Activated naive CD8-positive, alpha-beta T cell (primary cell): Measurements from ENCODE around the gene USP17L10.
"Not testable (repeated sequence)": the region's sequence is repeated elsewhere in the genome, so short reads cannot be mapped to it uniquely, and the experiment has no call there.

ENCODE experiments used
- H3K27ac Mint-ChIP-seq: one replicate; pipeline ENCODE4 v1.8.0; 2021; ENCODE audit warnings: mixed read lengths
- H3K27me3 Mint-ChIP-seq: one replicate; pipeline ENCODE4 v1.8.0; 2021; ENCODE audit warnings: mixed read lengths
- H3K36me3 Mint-ChIP-seq: one replicate; pipeline ENCODE4 v1.8.0; 2021; ENCODE audit warnings: mixed read lengths
- H3K4me1 Mint-ChIP-seq: one replicate; pipeline ENCODE4 v1.8.0; 2021; ENCODE audit warnings: low read depth, mixed read lengths
- H3K4me3 Mint-ChIP-seq: one replicate; pipeline ENCODE4 v1.8.0; 2021; ENCODE audit warnings: mild to moderate bottlenecking, mixed read lengths
- H3K9me3 Mint-ChIP-seq: one replicate; pipeline ENCODE4 v1.8.0; 2021; ENCODE audit warnings: low read depth, mixed read lengths

USP17L10 gene

DNA sequence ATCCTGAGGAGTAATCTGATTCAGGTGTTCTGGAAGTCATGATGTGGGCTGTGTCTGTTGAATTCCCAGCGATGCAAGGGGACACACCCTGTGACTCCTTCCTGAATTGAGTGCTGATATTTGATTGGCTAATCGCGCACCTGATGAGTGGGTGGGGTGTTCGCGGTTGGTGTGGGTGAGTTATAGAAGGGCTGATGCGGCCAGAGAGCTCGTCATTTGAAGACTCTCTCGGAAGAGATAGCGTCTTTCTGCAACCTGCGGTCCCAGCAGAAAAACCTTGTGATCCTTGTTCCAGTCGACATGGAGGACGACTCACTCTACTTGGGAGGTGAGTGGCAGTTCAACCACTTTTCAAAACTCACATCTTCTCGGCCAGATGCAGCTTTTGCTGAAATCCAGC, at the start of gene USP17L10:
USP17L10 (plus strand) TSS at position 301 of the 400 bp plus-strand sequence; CDS start at position 301, 0 bp downstream.
- not testable (repeated sequence) for H3K4me3 Mint-ChIP-seq, H3K27ac Mint-ChIP-seq, H3K9me3 Mint-ChIP-seq, H3K4me1 Mint-ChIP-seq, H3K27me3 Mint-ChIP-seq, H3K36me3 Mint-ChIP-seq

- not testable (repeated sequence) for H3K27me3 Mint-ChIP-seq, H3K9me3 Mint-ChIP-seq
These were observed 44.5 kb upstream of the USP17L10 start for GRCh38 chr4:9165990-9166389.

DNA sequence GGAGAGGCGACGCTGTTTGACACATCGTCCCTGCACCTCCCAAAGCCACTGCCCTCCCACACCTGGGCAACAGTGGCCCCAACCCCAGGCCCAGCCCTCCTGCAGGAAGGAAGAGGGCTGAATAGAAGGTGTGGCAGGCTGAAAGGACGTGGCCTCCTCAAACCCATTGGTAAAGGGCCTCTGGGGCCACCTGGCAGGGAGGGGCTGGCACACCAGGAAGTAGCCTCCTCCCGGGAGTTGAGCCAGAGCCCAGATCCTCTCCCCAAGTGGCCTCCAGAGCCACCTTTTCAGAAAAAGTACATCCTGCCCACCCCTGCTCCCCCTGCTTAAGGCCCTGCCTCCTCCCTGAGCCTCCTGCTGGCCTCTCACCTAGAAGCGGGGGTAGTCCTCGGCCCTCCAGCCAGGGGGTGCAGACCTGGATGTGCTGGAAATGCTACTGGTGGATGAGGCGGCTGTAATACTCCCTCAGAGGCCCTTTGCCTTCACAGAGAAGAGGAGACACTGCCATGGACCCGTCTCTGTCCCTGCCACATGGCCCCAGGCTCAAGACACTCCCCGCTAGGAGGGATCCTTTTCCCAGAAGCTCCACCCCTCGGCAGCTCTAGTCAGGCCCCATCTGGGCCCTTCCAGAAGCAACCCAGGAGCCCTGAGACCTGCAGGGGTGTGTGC, 40.5 kb upstream of the USP17L10 start, which contains the start of gene FAM90A26:
FAM90A26 (plus strand) TSS at position 619 of the 669 bp plus-strand sequence. CDS start 2,764 bp downstream, outside the sequence.
- not testable (repeated sequence) for H3K4me1 Mint-ChIP-seq, H3K27ac Mint-ChIP-seq

More at GRCh38 chr4:9165990-9166389, 44.5 kb upstream of the USP17L10 start:
- not testable (repeated sequence) for H3K4me3 Mint-ChIP-seq, H3K27ac Mint-ChIP-seq, H3K36me3 Mint-ChIP-seq, H3K4me1 Mint-ChIP-seq

GRCh38 chr4:9214701-9215100, 4.2 kb downstream of the USP17L10 start:
- H3K36me3 Mint-ChIP-seq, H3K4me1 Mint-ChIP-seq, H3K4me3 Mint-ChIP-seq, H3K27me3 Mint-ChIP-seq, H3K27ac Mint-ChIP-seq, H3K9me3 Mint-ChIP-seq: not testable (repeated sequence)

More for the DNA sequence above, 40.5 kb upstream of the USP17L10 start, which contains the start of gene FAM90A26:
- not testable (repeated sequence) for H3K9me3 Mint-ChIP-seq, H3K4me3 Mint-ChIP-seq, H3K36me3 Mint-ChIP-seq, H3K27me3 Mint-ChIP-seq

DNA sequence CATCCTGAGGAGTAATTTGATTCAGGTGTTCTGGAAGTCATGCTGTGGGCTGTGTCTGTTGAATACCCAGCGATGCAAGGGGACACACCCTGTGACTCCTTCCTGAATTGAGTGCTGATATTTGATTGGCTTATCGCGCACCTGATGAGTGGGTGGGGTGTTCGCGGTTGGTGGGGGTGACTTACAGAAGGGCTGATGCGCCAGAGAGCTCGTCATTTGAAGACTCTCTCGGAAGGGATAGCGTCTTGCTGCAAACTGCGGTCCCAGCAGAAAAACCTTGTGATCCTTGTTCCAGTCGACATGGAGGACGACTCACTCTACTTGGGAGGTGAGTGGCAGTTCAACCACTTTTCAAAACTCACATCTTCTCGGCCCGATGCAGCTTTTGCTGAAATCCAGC, 4.6 kb downstream of the USP17L10 start, which contains the start of gene USP17L11:
USP17L11 (plus strand) TSS at position 301 of the 400 bp plus-strand sequence; CDS start at position 301, 0 bp downstream.
- not testable (repeated sequence) for H3K4me1 Mint-ChIP-seq, H3K4me3 Mint-ChIP-seq, H3K9me3 Mint-ChIP-seq, H3K27ac Mint-ChIP-seq, H3K36me3 Mint-ChIP-seq, H3K27me3 Mint-ChIP-seq

GRCh38 chr4:9219852-9220251, 9.4 kb downstream of the USP17L10 start, which contains the start of gene USP17L12:
USP17L12 (plus strand) TSS chr4:9220152; CDS start chr4:9220152, 0 bp downstream.
- H3K4me1 Mint-ChIP-seq, H3K4me3 Mint-ChIP-seq, H3K9me3 Mint-ChIP-seq, H3K27ac Mint-ChIP-seq, H3K27me3 Mint-ChIP-seq, H3K36me3 Mint-ChIP-seq: not testable (repeated sequence)

DNA sequence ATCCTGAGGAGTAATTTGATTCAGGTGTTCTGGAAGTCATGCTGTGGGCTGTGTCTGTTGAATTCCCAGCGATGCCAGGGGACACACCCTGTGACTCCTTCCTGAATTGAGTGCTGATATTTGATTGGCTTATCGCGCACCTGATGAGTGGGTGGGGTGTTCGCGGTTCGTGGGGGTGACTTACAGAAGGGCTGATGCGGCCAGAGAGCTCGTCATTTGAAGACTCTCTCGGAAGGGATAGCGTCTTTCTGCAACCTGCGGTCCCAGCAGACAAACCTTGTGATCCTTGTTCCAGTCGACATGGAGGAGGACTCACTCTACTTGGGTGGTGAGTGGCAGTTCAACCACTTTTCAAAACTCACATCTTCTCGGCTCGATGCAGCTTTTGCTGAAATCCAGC, 14.1 kb downstream of the USP17L10 start, which contains the start of gene USP17L13:
USP17L13 (plus strand) TSS at position 301 of the 400 bp plus-strand sequence; CDS start at position 301, 0 bp downstream.
- H3K27me3 Mint-ChIP-seq, H3K4me1 Mint-ChIP-seq, H3K27ac Mint-ChIP-seq, H3K36me3 Mint-ChIP-seq, H3K9me3 Mint-ChIP-seq, H3K4me3 Mint-ChIP-seq: not testable (repeated sequence)

- H3K36me3 Mint-ChIP-seq, H3K4me3 Mint-ChIP-seq, H3K27me3 Mint-ChIP-seq, H3K9me3 Mint-ChIP-seq, H3K4me1 Mint-ChIP-seq, H3K27ac Mint-ChIP-seq: not testable (repeated sequence)
These were observed 19.8 kb downstream of the USP17L10 start for GRCh38 chr4:9230249-9230648.

GRCh38 chr4:9234085-9234484, 23.6 kb downstream of the USP17L10 start, which contains the start of gene USP17L15:
USP17L15 (plus strand) TSS chr4:9234385; CDS start chr4:9234385, 0 bp downstream.
- H3K4me1 Mint-ChIP-seq, H3K9me3 Mint-ChIP-seq, H3K36me3 Mint-ChIP-seq, H3K27me3 Mint-ChIP-seq, H3K27ac Mint-ChIP-seq, H3K4me3 Mint-ChIP-seq: not testable (repeated sequence)

GRCh38 chr4:9238461-9238860, 28.0 kb downstream of the USP17L10 start:
- H3K36me3 Mint-ChIP-seq, H3K4me1 Mint-ChIP-seq, H3K27ac Mint-ChIP-seq, H3K9me3 Mint-ChIP-seq, H3K27me3 Mint-ChIP-seq, H3K4me3 Mint-ChIP-seq: not testable (repeated sequence)

GRCh38 chr4:9243579-9243978, 33.1 kb downstream of the USP17L10 start, which contains the start of gene USP17L17:
USP17L17 (plus strand) TSS chr4:9243879; CDS start chr4:9243879, 0 bp downstream.
- H3K36me3 Mint-ChIP-seq, H3K4me1 Mint-ChIP-seq, H3K27me3 Mint-ChIP-seq, H3K4me3 Mint-ChIP-seq, H3K27ac Mint-ChIP-seq, H3K9me3 Mint-ChIP-seq: not testable (repeated sequence)

GRCh38 chr4:9247953-9248680, 37.7 kb downstream of the USP17L10 start, which contains the start of gene USP17L18:
USP17L18 (plus strand) TSS chr4:9248630; CDS start chr4:9248630, 0 bp downstream.
- not testable (repeated sequence) for H3K27ac Mint-ChIP-seq, H3K9me3 Mint-ChIP-seq, H3K4me3 Mint-ChIP-seq, H3K4me1 Mint-ChIP-seq, H3K27me3 Mint-ChIP-seq, H3K36me3 Mint-ChIP-seq

- H3K4me3 Mint-ChIP-seq, H3K4me1 Mint-ChIP-seq, H3K27ac Mint-ChIP-seq, H3K27me3 Mint-ChIP-seq, H3K9me3 Mint-ChIP-seq, H3K36me3 Mint-ChIP-seq: not testable (repeated sequence)
These were observed 42.6 kb downstream of the USP17L10 start, which contains the start of gene USP17L19 for GRCh38 chr4:9253078-9253477. USP17L19 (plus strand) TSS chr4:9253378; CDS start chr4:9253378, 0 bp downstream.

- H3K27me3 Mint-ChIP-seq, H3K4me1 Mint-ChIP-seq, H3K36me3 Mint-ChIP-seq, H3K9me3 Mint-ChIP-seq, H3K4me3 Mint-ChIP-seq, H3K27ac Mint-ChIP-seq: not testable (repeated sequence)
These were observed 47.4 kb downstream of the USP17L10 start, which contains the start of gene USP17L20 for GRCh38 chr4:9257824-9258223. USP17L20 (plus strand) TSS chr4:9258124; CDS start chr4:9258124, 0 bp downstream.
